ENCODE results near the gene LAIR2. TPM values are rescaled to one million over a fixed set of nuclear protein-coding genes. Genes with fewer than 3 reads are reported as not detected.

The LAIR2 gene
- total RNA-seq, 1 experiment from 2014 or later = not detected

DNA sequence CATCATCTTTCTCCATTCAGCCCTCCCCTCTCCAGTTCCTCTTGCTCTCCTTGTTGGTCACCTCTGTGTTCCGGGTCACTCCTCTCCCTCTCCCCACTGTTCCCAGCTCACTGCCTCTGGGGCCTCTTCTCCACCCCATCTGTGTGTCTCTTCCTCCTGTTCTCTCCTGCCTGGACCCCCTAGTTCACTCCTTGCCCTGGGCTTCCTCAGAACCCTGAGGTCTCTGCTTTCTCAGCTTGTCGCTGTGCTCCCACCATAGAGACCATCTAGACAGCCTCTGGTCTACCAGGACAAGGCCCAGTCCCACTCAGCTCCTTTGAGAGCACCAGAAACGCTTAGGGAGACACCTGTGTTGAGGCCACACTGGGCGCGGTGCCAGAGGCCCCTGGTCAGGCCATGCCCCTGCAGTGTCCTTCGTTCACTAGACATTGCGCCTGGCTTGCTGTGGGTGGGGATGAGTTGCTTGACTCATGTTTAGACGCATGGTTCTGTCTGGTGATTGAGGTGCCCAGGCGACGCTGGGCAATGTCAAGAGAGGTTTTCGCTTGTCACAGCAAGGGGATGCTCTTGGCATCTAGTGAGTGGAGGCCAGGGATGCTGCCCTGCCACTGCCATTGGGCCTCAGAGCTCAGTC lies 43.9 kb upstream of the LAIR2 start:
- peaks cover 62% of the 10 kb centered on the region for H3K79me2 ChIP-seq (ENCODE audit: low read depth)
- H3K4me3 ChIP-seq = no peak overlapping the region
- H4K20me1 ChIP-seq (ENCODE audit: insufficient read depth) = peaks cover 60% of the 10 kb centered on the region
- H3K27me3 ChIP-seq (ENCODE audit: insufficient read depth, low read depth) = no peaks in the 10 kb centered on the region
- POLR2A ChIA-PET (ENCODE audit: unreplicated experiment) = no interaction called here
- no peaks in the 10 kb centered on the region for H3K9me3 ChIP-seq (ENCODE audit: insufficient read depth, low read depth)
- TF ChIP-seq, protein P1, sequence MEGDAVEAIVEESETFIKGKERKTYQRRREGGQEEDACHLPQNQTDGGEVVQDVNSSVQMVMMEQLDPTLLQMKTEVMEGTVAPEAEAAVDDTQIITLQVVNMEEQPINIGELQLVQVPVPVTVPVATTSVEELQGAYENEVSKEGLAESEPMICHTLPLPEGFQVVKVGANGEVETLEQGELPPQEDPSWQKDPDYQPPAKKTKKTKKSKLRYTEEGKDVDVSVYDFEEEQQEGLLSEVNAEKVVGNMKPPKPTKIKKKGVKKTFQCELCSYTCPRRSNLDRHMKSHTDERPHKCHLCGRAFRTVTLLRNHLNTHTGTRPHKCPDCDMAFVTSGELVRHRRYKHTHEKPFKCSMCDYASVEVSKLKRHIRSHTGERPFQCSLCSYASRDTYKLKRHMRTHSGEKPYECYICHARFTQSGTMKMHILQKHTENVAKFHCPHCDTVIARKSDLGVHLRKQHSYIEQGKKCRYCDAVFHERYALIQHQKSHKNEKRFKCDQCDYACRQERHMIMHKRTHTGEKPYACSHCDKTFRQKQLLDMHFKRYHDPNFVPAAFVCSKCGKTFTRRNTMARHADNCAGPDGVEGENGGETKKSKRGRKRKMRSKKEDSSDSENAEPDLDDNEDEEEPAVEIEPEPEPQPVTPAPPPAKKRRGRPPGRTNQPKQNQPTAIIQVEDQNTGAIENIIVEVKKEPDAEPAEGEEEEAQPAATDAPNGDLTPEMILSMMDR (conservative IDR thresholded peaks at IDR 0.05) = no peak
- TF ChIP-seq EZH2 (IDR thresholded peaks at IDR 0.05; ENCODE audit: low read depth) = no peak
- H3K4me1 ChIP-seq (replicated peaks; ENCODE audit: insufficient read depth) = peaks cover 18% of the 10 kb centered on the region
- CTCF ChIA-PET = no interaction called here
- intact Hi-C loops (cut with micrococcal nuclease; ENCODE audit: unreplicated experiment) = no loop called here
- no peaks in the 10 kb centered on the region for H3K9me2 ChIP-seq (ENCODE audit: insufficient read depth)
- no peak overlapping the region for H3K4me2 ChIP-seq
- BruUV-seq (replicated peaks) = no TSS peak
- DNase-seq = no peak
- H3F3A ChIP-seq (ENCODE audit: insufficient read depth, low read depth) = peaks cover 36% of the 10 kb centered on the region; the same call in 1 of the 2 replicates
- no peak overlapping the region for H2AFZ ChIP-seq
- H3K36me3 ChIP-seq (ENCODE audit: low read depth) = peaks cover 34% of the 10 kb centered on the region
- no peak overlapping the region for H3K27ac ChIP-seq

- intact Hi-C loops (cut with micrococcal nuclease; ENCODE audit: unreplicated experiment) = loop anchor here (5.0 to 10.0 kb wide), 4 partner anchors 295 to 1015 kb away; partner anchors contain the start of genes MYADM, RDH13 and ZNF628
- BruUV-seq (replicated peaks) = no TSS peak
- CTCF ChIA-PET = no interaction called here
These were observed 43.1 kb upstream of the LAIR2 start for GRCh38 chr19:54459282-54460229.

More at GRCh38 chr19:54459282-54460229, 43.1 kb upstream of the LAIR2 start:
- Histone ChIP-seq H3F3A (ENCODE audit: insufficient read depth, low read depth) (peaks cover 39% of the 10 kb centered on the region; the same call in 1 of the 2 replicates), H4K20me1 (ENCODE audit: insufficient read depth) (peaks cover 52% of the 10 kb centered on the region), H3K9me3 (ENCODE audit: insufficient read depth, low read depth) (no peaks in the 10 kb centered on the region), H3K27me3 (ENCODE audit: insufficient read depth, low read depth) (no peaks in the 10 kb centered on the region), H3K27ac (no peak overlapping the region), H3K4me1 (replicated peaks; ENCODE audit: insufficient read depth) (peaks cover 18% of the 10 kb centered on the region), H3K36me3 (ENCODE audit: low read depth) (peaks cover 29% of the 10 kb centered on the region; the same call in 1 of the 2 replicates), H3K9me2 (ENCODE audit: insufficient read depth) (no peaks in the 10 kb centered on the region), H3K4me2 (no peak overlapping the region), H2AFZ (no peak overlapping the region), H3K4me3 (no peak overlapping the region), H3K79me2 (ENCODE audit: low read depth) (peaks cover 54% of the 10 kb centered on the region)
- DNase-seq = no peak
- POLR2A ChIA-PET (ENCODE audit: unreplicated experiment) = no interaction called here
- TF ChIP-seq EZH2 (IDR thresholded peaks at IDR 0.05; ENCODE audit: low read depth) = no peak
- TF ChIP-seq, protein P1 (conservative IDR thresholded peaks at IDR 0.05) = no peak

Measured in PC-9 (cell line).